ENCODE measurements around the gene MTREX. TPM values are rescaled to one million over a fixed set of nuclear protein-coding genes. Genes with fewer than 3 reads are reported as not detected.

MTREX gene
- total and polyA plus RNA-seq, 3 experiments from 2014 or later, result 32.4 to 109 (median 98.9) TPM

GRCh38 chr5:55300890-55301289, 6.9 kb upstream of the MTREX start:
- CTCF ChIA-PET, result no interaction called here
- Histone ChIP-seq H3K27me3 (ENCODE audit: insufficient read depth, low read length, poor library complexity, severe bottlenecking) (no peaks in the 10 kb centered on the region), H3K9me3 (ENCODE audit: low read length) (no peaks in the 10 kb centered on the region), H3K4me3 (ENCODE audit: low read length) (no peak overlapping the region), H3K27ac (ENCODE audit: low read depth, low read length) (no peak overlapping the region), H3K36me3 (ENCODE audit: insufficient read depth, low read length) (no peaks in the 10 kb centered on the region), H3K4me1 (ENCODE audit: insufficient read depth, low read length) (peaks cover 13% of the 10 kb centered on the region)
- no peaks in the 10 kb centered on the region for H3K27me3 Mint-ChIP-seq
- peaks cover 19 to 41% (median 30%) of the 10 kb centered on the region in 3 donors for H3K4me1 Mint-ChIP-seq
- no peak overlapping the region for H3K4me3 Mint-ChIP-seq
- no peak for DNase-seq
- no peaks in the 10 kb centered on the region for H3K9me3 Mint-ChIP-seq
- H3K27ac Mint-ChIP-seq, result peak overlapping the region in 1 of 8 donors; percentile 38
- H3K36me3 Mint-ChIP-seq, result peaks cover 12 to 40% (median 17%) of the 10 kb centered on the region in 3 donors
- POLR2A ChIA-PET, result no interaction called here

- Mint-ChIP-seq H3K4me1 (peaks cover 16 to 35% (median 30%) of the 10 kb centered on the region in 3 donors), H3K27ac (no peak overlapping the region), H3K36me3 (peaks cover 8 to 20% (median 13%) of the 10 kb centered on the region in 3 donors), H3K9me3 (no peaks in the 10 kb centered on the region), H3K27me3 (no peaks in the 10 kb centered on the region), H3K4me3 (peak overlapping the region in 1 of 7 donors; percentile 18)
- no peaks in the 10 kb centered on the region for H3K9me3 ChIP-seq (ENCODE audit: low read length)
- no peak for DNase-seq
- POLR2A ChIA-PET, result no interaction called here
- CTCF ChIA-PET, result no interaction called here
- no peak overlapping the region for H3K4me3 ChIP-seq (ENCODE audit: low read length)
- H3K27me3 ChIP-seq (ENCODE audit: insufficient read depth, low read length, poor library complexity, severe bottlenecking), result no peaks in the 10 kb centered on the region
- H3K4me1 ChIP-seq (ENCODE audit: insufficient read depth, low read length), result peaks cover 24% of the 10 kb centered on the region
- no peaks in the 10 kb centered on the region for H3K36me3 ChIP-seq (ENCODE audit: insufficient read depth, low read length)
- no peak overlapping the region for H3K27ac ChIP-seq (ENCODE audit: low read depth, low read length)
Observed at GRCh38 chr5:55303238-55303690, 4.5 kb upstream of the MTREX start.

GRCh38 chr5:55304584-55304983, 3.2 kb upstream of the MTREX start:
- no peak overlapping the region for H3K4me3 Mint-ChIP-seq
- no peaks in the 10 kb centered on the region for H3K9me3 Mint-ChIP-seq
- peaks cover 16 to 28% (median 23%) of the 10 kb centered on the region in 3 donors for H3K4me1 Mint-ChIP-seq
- H3K4me1 ChIP-seq (ENCODE audit: insufficient read depth, low read length), result peaks cover 32% of the 10 kb centered on the region
- CTCF ChIA-PET, result no interaction called here
- H3K36me3 ChIP-seq (ENCODE audit: insufficient read depth, low read length), result no peaks in the 10 kb centered on the region
- no peak overlapping the region for H3K27ac ChIP-seq (ENCODE audit: low read depth, low read length)
- no peak for DNase-seq
- no peak overlapping the region for H3K27ac Mint-ChIP-seq
- H3K27me3 ChIP-seq (ENCODE audit: insufficient read depth, low read length, poor library complexity, severe bottlenecking), result no peaks in the 10 kb centered on the region
- H3K4me3 ChIP-seq (ENCODE audit: low read length), result no peak overlapping the region
- no peaks in the 10 kb centered on the region for H3K27me3 Mint-ChIP-seq
- POLR2A ChIA-PET, result interaction anchor here (0.7 kb wide), 1 partner anchor 8 kb away, joined by 7 read pairs; no protein-coding TSS in a partner anchor
- H3K9me3 ChIP-seq (ENCODE audit: low read length), result no peaks in the 10 kb centered on the region
- H3K36me3 Mint-ChIP-seq, result peaks cover 8 to 13% (median 11%) of the 10 kb centered on the region in 3 donors

- no peaks in the 10 kb centered on the region for H3K9me3 ChIP-seq (ENCODE audit: low read length)
- H3K27ac ChIP-seq (ENCODE audit: low read depth, low read length), result no peak overlapping the region
- H3K4me1 ChIP-seq (ENCODE audit: insufficient read depth, low read length), result peaks cover 40% of the 10 kb centered on the region
- ChIA-PET POLR2A (no interaction called here), CTCF (no interaction called here)
- H3K27me3 ChIP-seq (ENCODE audit: insufficient read depth, low read length, poor library complexity, severe bottlenecking), result no peaks in the 10 kb centered on the region
- Mint-ChIP-seq H3K27ac (no peak overlapping the region), H3K4me3 (no peak overlapping the region), H3K4me1 (peaks cover 17 to 26% (median 21%) of the 10 kb centered on the region in 3 donors), H3K9me3 (no peaks in the 10 kb centered on the region), H3K36me3 (peaks cover 8 to 11% (median 9%) of the 10 kb centered on the region in 3 donors), H3K27me3 (no peaks in the 10 kb centered on the region)
- H3K4me3 ChIP-seq (ENCODE audit: low read length), result no peak overlapping the region
- H3K36me3 ChIP-seq (ENCODE audit: insufficient read depth, low read length), result no peaks in the 10 kb centered on the region
- DNase-seq, result no peak
Observed at GRCh38 chr5:55305345-55305744, 2.4 kb upstream of the MTREX start.

GRCh38 chr5:55306641-55307382, 977 bp upstream of the MTREX start:
- Histone ChIP-seq H3K9me3 (ENCODE audit: low read length) (no peaks in the 10 kb centered on the region), H3K4me3 (ENCODE audit: low read length) (peak overlapping the region; percentile 78), H3K27me3 (ENCODE audit: insufficient read depth, low read length, poor library complexity, severe bottlenecking) (no peaks in the 10 kb centered on the region), H3K36me3 (ENCODE audit: insufficient read depth, low read length) (no peaks in the 10 kb centered on the region), H3K27ac (ENCODE audit: low read depth, low read length) (peak overlapping the region; percentile 96), H3K4me1 (ENCODE audit: insufficient read depth, low read length) (peaks cover 52% of the 10 kb centered on the region)
- POLR2A ChIA-PET, result interaction anchor here (0.6 to 1.8 kb wide), 7 partner anchors 10 to 790 kb away, joined by 3 to 5 read pairs (median 5); partner anchors contain the start of gene SNX18
- H3K9me3 Mint-ChIP-seq, result no peaks in the 10 kb centered on the region
- CTCF ChIA-PET, result interaction anchor here (0.8 to 1.1 kb wide), 2 partner anchors 135 to 790 kb away, joined by 4 to 6 read pairs; no protein-coding TSS in a partner anchor
- DNase-seq, result no peak
- H3K27me3 Mint-ChIP-seq, result no peaks in the 10 kb centered on the region
- H3K27ac Mint-ChIP-seq, result no peak overlapping the region
- no peak overlapping the region for H3K4me3 Mint-ChIP-seq
- peaks cover 4 to 12% (median 9%) of the 10 kb centered on the region in 3 donors for H3K36me3 Mint-ChIP-seq
- peaks cover 21 to 35% (median 29%) of the 10 kb centered on the region in 3 donors for H3K4me1 Mint-ChIP-seq

- Histone ChIP-seq H3K36me3 (ENCODE audit: insufficient read depth, low read length) (no peaks in the 10 kb centered on the region), H3K4me3 (ENCODE audit: low read length) (peak overlapping the region; percentile 78), H3K27ac (ENCODE audit: low read depth, low read length) (peak overlapping the region; percentile 96), H3K9me3 (ENCODE audit: low read length) (no peaks in the 10 kb centered on the region), H3K27me3 (ENCODE audit: insufficient read depth, low read length, poor library complexity, severe bottlenecking) (no peaks in the 10 kb centered on the region), H3K4me1 (ENCODE audit: insufficient read depth, low read length) (peaks cover 56% of the 10 kb centered on the region)
- ChIA-PET CTCF (interaction anchor here (1.1 kb wide), 1 partner anchor 792 kb away, joined by 4 read pairs; no protein-coding TSS in a partner anchor), POLR2A (interaction anchor here (0.9 to 1.4 kb wide), 3 partner anchors 74 to 791 kb away, joined by 3 to 5 read pairs (median 5); partner anchors contain the start of gene SNX18)
- Mint-ChIP-seq H3K27me3 (no peaks in the 10 kb centered on the region), H3K36me3 (peaks cover 0 to 6% (median 6%) of the 10 kb centered on the region in 3 donors), H3K4me3 (no peak overlapping the region), H3K27ac (no peak overlapping the region), H3K4me1 (peaks cover 8 to 36% (median 31%) of the 10 kb centered on the region in 3 donors), H3K9me3 (no peaks in the 10 kb centered on the region)
- DNase-seq, result no peak
Observed at GRCh38 chr5:55308254-55308836, 556 bp downstream of the MTREX start.

- Histone ChIP-seq H3K27ac (ENCODE audit: low read depth, low read length) (no peak overlapping the region), H3K4me1 (ENCODE audit: insufficient read depth, low read length) (peaks cover 35% of the 10 kb centered on the region), H3K4me3 (ENCODE audit: low read length) (no peak overlapping the region), H3K36me3 (ENCODE audit: insufficient read depth, low read length) (no peaks in the 10 kb centered on the region), H3K9me3 (ENCODE audit: low read length) (no peaks in the 10 kb centered on the region), H3K27me3 (ENCODE audit: insufficient read depth, low read length, poor library complexity, severe bottlenecking) (no peaks in the 10 kb centered on the region)
- Mint-ChIP-seq H3K4me3 (peak overlapping the region in 3 of 7 donors; percentile 5 to 10 (median 6)), H3K27ac (peak overlapping the region in 1 of 8 donors; percentile 26), H3K9me3 (no peaks in the 10 kb centered on the region), H3K4me1 (peaks cover 31 to 79% (median 57%) of the 10 kb centered on the region in 3 donors), H3K36me3 (peaks cover 0 to 20% (median 12%) of the 10 kb centered on the region in 3 donors), H3K27me3 (no peaks in the 10 kb centered on the region)
- CTCF ChIA-PET, result no interaction called here
- POLR2A ChIA-PET, result no interaction called here
- no peak for DNase-seq
Observed at GRCh38 chr5:55313870-55314617, 6.3 kb downstream of the MTREX start.
